ENCODE data around the gene REL.

DNA sequence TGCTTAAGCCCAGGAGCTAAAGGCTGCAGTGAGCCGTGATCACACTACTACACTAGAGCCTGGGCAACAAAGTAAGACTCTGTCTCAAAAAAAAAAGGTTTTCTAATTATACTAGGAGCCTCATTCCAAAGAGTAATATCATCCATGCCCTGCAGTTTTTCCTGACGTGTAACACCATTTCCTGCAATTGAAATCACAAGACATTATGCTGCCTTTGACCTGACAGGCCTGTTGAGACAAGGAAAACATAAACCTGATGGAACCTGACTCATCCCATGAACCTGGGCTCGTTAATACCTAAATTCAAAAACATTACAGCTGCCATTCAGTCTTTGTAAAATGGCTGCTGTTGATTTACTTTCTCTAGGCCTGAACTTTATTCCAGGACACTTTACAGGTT is 77.4 kb downstream of the REL start:
- TF ChIP-seq, protein P1, sequence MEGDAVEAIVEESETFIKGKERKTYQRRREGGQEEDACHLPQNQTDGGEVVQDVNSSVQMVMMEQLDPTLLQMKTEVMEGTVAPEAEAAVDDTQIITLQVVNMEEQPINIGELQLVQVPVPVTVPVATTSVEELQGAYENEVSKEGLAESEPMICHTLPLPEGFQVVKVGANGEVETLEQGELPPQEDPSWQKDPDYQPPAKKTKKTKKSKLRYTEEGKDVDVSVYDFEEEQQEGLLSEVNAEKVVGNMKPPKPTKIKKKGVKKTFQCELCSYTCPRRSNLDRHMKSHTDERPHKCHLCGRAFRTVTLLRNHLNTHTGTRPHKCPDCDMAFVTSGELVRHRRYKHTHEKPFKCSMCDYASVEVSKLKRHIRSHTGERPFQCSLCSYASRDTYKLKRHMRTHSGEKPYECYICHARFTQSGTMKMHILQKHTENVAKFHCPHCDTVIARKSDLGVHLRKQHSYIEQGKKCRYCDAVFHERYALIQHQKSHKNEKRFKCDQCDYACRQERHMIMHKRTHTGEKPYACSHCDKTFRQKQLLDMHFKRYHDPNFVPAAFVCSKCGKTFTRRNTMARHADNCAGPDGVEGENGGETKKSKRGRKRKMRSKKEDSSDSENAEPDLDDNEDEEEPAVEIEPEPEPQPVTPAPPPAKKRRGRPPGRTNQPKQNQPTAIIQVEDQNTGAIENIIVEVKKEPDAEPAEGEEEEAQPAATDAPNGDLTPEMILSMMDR (IDR thresholded peaks at IDR 0.05; ENCODE audit: insufficient read depth, low read length, poor library complexity, severe bottlenecking), result no peak
- TF ChIP-seq EZH2phosphoT487 (conservative IDR thresholded peaks at IDR 0.05; ENCODE audit: low read length), result no peak
